ENCODE data around the gene OGT.
A peak's percentile ranks its signal among the peaks of the same experiment; 100 is the strongest.

Gene OGT

DNA sequence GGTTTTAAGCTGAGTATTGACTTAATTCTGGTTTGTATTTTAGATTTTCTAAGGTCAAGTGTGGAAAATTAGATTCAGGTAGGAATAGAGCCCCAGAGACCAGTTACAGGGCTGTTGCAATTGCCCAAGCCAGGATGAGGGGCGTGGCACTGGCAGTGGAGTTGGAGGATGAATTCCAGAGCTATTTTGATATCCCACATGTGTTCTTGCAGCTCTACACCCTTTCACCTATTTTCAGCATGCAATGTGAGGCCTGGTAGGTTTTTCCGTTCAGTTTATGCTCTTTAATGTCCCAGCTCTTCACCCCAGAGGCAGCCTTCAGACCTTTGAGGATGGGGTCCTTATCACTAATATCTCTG, 17.9 kb upstream of the OGT start:
- H3K4me3 ChIP-seq (ENCODE audit: low read depth, low read length), result no peak overlapping the region
- DNase-seq (ENCODE audit: low read depth), result no peak
- TF ChIP-seq MYC (IDR thresholded peaks at IDR 0.05; ENCODE audit: low read depth, low read length), result no peak
- TF ChIP-seq, protein P1, sequence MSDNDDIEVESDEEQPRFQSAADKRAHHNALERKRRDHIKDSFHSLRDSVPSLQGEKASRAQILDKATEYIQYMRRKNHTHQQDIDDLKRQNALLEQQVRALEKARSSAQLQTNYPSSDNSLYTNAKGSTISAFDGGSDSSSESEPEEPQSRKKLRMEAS (IDR thresholded peaks at IDR 0.05; ENCODE audit: low read depth, low read length), result no peak
- TF ChIP-seq POLR2A (IDR thresholded peaks at IDR 0.05; ENCODE audit: extremely low read depth, insufficient read length), result no peak
- TF ChIP-seq, protein P2, sequence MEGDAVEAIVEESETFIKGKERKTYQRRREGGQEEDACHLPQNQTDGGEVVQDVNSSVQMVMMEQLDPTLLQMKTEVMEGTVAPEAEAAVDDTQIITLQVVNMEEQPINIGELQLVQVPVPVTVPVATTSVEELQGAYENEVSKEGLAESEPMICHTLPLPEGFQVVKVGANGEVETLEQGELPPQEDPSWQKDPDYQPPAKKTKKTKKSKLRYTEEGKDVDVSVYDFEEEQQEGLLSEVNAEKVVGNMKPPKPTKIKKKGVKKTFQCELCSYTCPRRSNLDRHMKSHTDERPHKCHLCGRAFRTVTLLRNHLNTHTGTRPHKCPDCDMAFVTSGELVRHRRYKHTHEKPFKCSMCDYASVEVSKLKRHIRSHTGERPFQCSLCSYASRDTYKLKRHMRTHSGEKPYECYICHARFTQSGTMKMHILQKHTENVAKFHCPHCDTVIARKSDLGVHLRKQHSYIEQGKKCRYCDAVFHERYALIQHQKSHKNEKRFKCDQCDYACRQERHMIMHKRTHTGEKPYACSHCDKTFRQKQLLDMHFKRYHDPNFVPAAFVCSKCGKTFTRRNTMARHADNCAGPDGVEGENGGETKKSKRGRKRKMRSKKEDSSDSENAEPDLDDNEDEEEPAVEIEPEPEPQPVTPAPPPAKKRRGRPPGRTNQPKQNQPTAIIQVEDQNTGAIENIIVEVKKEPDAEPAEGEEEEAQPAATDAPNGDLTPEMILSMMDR (IDR thresholded peaks at IDR 0.05; ENCODE audit: low read depth, low read length), result no peak

DNA sequence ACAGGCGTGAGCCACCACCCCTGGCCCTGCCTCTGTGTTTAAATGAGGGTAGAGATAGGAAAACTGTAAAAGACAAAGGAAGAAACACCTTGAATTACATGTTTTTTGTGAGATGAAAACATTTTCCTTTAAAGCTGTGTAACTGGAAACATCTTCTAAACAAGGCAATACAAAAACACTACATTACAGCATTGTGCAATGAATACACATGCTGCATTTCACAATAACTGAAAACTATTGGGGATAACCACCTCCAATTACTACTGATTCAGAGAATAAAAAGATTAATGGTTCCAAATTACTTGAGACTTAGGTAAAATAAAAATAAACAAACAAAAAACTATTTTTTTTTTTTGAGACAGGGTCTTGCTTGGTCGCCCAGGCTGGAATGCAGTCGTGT, 7.6 kb upstream of the OGT start:
- TF ChIP-seq, protein P1 (IDR thresholded peaks at IDR 0.05; ENCODE audit: low read depth, low read length), result no peak
- TF ChIP-seq MYC (IDR thresholded peaks at IDR 0.05; ENCODE audit: low read depth, low read length), result no peak
- no peak overlapping the region for H3K4me3 ChIP-seq (ENCODE audit: low read depth, low read length)
- peak; percentile 36 for DNase-seq (ENCODE audit: low read depth)

DNA sequence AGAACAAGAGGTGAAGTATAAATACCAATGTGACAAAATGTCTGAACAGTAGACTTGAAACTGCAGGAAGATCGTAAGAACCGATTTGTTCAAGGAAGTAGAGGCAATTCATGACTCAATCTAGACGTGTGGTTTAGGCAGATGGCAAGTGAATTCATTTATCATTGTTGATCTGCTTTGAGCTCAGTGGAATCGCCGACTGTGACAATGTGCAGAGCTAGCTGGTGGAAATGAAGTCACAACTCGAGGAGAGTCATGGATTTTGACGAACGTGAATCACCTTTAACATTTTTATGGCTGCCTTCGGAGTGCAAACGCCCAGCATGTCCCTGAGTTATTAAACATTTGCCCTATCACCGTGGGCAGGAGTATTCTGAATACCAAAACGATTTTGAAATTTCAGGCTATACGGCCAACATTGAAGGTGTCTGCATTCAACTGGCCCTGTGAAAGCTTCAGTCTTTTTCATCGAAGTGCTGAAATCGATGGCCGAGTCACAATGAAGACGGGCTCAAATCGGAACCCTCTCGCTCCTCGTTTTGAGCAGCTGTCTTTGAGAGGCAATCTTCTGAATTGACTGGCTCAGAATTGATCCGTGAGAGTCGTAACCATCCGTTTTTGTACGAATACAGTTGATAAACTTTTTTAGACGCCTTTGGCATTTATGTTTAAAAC, 689 bp upstream of the OGT start:
- TF ChIP-seq, protein P2 (IDR thresholded peaks at IDR 0.05; ENCODE audit: low read depth, low read length), result no peak
- peak; percentile 7 for TF ChIP-seq POLR2A (IDR thresholded peaks at IDR 0.05; ENCODE audit: extremely low read depth, insufficient read length)
- peak overlapping the region; percentile 99 for H3K4me3 ChIP-seq (ENCODE audit: low read depth, low read length)
- DNase-seq (ENCODE audit: low read depth), result peak; percentile 79

DNA sequence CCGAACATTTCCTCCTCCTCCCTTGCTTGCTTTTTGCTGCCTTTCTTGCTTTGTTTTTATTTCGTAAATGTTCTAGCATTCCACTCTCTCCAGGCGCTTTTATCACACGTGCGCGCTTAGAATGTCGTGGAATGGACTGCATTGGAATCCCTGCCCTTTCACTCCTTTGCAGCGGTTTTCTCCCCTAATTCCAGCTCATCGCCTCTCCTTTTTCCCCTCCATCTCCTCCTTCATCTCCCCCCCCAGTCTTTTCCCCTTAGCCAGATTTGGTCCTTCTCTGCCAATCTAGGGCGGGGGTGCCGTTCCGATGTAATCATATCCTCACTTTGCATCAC, 579 bp downstream of the OGT start:
- TF ChIP-seq, protein P2 (IDR thresholded peaks at IDR 0.05; ENCODE audit: low read depth, low read length), result no peak
- TF ChIP-seq, protein P1 (IDR thresholded peaks at IDR 0.05; ENCODE audit: low read depth, low read length), result no peak; the same call in 1 of the 2 replicates
- TF ChIP-seq MYC (IDR thresholded peaks at IDR 0.05; ENCODE audit: low read depth, low read length) (no peak), POLR2A (IDR thresholded peaks at IDR 0.05; ENCODE audit: extremely low read depth, insufficient read length) (no peak)
- peak overlapping the region; percentile 99 for H3K4me3 ChIP-seq (ENCODE audit: low read depth, low read length)
- no peak for DNase-seq (ENCODE audit: low read depth)

DNA sequence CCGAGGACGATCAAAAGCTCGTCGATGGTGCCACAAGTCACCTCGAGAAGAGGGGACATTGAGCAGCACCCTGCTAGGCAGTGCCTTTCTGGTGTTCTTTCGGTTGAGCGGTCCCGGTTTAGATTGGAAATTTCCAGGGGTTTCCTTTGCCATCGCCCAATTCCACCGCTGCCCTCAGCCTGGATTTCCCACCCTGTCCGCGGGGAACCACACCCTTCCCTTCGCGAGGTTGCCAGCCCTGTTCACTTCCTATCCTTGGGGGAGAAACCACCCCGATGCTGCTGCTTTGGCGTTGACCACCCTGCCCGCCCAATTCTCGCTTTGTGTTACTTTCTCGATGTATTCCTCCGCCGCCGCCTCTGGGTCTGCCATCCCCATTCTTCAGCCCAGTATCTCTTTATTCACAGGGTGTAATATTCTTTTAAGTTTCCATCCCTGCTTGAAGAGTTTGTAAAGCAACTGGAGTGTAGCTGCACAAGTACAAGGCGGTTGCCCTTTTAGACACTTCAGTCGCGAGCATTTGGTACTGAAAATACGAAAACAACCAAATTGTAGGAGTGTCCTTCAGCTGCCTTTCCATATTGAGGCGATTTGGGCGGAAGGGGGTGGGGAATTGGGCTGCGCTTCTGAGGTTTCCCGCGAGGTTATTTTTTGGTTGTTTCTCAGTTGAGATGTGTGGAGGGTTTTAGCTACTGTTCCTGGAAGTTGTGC, 1.1 kb downstream of the OGT start:
- peak; percentile 75 for DNase-seq (ENCODE audit: low read depth)
- peak; percentile 40; the same call in 1 of the 2 replicates for TF ChIP-seq MYC (IDR thresholded peaks at IDR 0.05; ENCODE audit: low read depth, low read length)
- no peak for TF ChIP-seq POLR2A (IDR thresholded peaks at IDR 0.05; ENCODE audit: extremely low read depth, insufficient read length)
- TF ChIP-seq, protein P1 (IDR thresholded peaks at IDR 0.05; ENCODE audit: low read depth, low read length), result no peak
- H3K4me3 ChIP-seq (ENCODE audit: low read depth, low read length), result peak overlapping the region; percentile 99

DNA sequence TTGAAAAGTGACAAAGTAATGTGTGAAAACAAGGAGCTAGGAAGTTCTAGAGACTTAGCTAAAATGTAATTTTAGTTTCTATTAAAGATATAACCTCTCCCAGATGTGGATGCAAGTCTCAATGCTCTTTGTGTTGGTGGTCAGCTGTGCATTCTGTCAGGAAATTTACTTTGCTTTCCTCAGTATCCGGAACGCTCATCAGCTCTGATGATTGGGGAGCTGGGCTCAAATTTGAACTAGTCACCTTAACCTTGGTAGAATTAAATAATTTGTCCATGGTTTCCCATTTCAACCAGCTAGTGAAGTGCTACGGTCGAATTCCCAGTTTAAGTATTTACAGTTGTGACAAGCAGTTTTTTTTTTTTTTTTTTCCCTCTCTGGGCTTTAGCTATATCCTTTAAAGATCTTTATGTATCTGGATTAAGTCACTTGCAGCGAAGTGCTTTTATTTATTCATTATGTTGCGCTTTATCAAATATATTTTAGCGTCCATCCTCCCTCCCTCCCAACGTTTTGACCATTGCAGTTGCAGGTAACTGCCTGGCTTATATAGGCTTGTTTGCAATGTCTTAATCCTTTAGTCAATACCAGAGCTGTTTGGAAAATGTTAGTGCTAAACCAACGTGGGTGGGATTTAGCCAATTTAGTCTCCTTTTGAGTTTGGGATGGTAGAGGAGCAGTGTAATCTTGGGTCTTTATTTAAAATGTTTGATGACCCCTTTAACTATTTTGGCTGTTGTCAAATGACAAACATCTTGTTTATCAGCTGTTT, 2.1 kb downstream of the OGT start:
- DNase-seq (ENCODE audit: low read depth), result no peak
- peak overlapping the region; percentile 99 for H3K4me3 ChIP-seq (ENCODE audit: low read depth, low read length)
- no peak for TF ChIP-seq MYC (IDR thresholded peaks at IDR 0.05; ENCODE audit: low read depth, low read length)
- TF ChIP-seq, protein P1 (IDR thresholded peaks at IDR 0.05; ENCODE audit: low read depth, low read length), result no peak
- no peak for TF ChIP-seq POLR2A (IDR thresholded peaks at IDR 0.05; ENCODE audit: extremely low read depth, insufficient read length)
- TF ChIP-seq, protein P2 (IDR thresholded peaks at IDR 0.05; ENCODE audit: low read depth, low read length), result no peak
